Stimulated activated CD4-positive, alpha-beta T cell treated with anti-CD3 and anti-CD28 coated beads, Interleukin-2, amount 100 ng/mL, for 4 hours (primary cell): ENCODE measurements around the gene ZNF554.
"Not testable (repeated sequence)": the region's sequence is repeated elsewhere in the genome, so short reads cannot be mapped to it uniquely, and the experiment has no call there.

Source experiments
- DNase-seq: peaks from one replicate; pipeline ENCODE4 v3.0.0-alpha.2; 2020; ENCODE audit warnings: low read depth

The ZNF554 gene

DNA sequence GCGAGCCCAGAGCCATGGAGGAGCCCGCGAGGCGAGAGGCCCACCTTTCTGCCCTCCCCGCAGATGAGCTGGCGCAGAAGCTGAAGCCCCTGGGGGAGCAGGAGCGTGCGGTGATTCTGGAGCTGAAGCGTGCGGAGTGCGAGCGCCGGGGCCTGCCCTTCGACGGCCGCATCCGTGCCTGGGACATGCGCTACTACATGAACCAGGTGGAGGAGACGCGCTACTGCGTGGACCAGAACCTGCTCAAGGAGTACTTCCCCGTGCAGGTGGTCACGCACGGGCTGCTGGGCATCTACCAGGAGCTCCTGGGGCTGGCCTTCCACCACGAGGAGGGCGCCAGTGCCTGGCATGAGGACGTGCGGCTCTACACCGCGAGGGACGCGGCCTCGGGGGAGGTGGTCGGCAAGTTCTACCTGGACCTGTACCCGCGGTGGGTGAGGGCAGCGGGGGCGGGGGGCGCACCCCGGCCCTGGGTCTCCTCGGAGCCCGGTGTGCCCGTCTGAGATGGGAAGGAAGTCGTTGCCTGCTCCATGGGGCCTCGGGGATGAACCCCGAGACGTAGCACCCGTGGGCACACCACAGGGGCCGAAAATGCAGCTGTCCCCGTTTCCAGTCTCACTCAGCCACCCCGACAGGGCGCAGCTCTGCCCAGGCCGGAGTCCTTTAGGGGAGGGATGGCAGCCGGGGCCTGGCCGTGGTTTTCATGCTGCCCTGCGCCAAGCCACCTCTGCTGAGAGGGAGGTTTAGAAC is 12.1 kb upstream of the ZNF554 start:
- no peak for DNase-seq

DNA sequence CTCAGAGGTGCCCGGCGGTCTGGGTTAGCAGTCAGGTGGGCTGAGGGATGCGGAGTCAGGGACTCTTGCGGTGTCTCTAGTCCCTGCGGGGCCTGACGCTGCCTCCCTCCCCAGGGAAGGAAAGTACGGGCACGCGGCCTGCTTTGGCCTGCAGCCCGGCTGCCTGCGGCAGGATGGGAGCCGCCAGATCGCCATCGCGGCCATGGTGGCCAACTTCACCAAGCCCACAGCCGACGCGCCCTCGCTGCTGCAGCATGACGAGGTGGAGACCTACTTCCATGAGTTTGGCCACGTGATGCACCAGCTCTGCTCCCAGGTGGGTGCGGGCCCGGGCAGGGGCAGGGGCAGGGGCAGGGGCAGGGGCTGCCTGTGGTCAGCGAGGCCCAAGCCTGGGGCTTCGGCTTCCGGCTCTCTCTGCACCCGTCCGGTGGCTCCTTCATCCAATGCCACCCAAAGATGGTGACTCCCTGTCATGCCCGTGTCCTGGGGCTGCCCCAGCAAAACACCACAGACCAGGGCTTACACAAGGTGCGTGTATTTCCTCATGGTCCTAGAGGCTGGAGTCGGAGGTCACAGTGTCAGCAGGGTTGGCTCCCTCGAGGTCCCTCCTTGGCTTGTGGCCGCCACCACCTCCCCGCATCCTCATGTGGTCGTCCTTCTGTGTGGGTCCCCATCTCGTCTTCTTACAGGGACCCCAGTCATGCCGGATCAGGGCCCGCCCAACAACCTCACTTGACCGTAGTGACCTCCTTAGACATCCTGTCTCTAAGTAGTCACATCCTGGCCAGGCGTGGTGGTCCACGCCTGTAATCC is 11.3 kb upstream of the ZNF554 start:
- no peak for DNase-seq

DNA sequence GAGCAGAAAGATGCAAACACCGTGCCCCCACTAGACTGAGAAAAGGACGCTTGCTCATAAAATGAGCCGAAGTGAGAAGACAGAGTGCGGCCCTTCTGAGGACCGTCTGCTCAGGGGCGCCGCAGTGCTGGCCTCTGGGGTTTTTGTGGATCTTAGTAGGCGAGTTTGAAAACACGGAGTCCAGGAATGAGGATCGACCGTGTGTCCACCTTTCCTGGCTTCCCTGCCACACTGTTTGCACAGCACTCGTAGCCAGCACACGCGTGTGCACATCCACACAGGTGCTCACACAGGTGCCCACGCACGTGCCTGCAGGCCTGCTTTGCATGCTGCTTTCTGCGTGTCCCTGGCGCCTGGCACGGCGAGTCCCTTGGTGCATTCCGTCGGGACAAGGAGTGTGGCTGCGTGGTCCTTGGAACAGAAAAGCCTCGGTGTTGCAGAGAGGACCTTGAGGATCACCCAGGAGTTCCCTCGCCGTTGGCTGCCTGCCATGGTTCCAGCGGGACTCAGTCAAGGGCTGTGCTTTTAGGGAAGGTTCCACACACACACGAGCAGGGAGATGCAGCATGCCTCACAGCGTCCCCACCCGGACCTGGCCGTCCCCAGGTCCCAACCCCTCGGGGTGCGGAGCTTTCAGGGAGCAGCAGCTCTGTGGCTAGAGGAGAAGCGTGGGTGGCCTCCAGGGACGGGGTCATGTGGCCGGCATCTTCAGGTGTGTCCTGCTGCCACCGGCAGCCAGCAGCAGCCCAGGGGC is 10.1 kb upstream of the ZNF554 start:
- no peak for DNase-seq

DNA sequence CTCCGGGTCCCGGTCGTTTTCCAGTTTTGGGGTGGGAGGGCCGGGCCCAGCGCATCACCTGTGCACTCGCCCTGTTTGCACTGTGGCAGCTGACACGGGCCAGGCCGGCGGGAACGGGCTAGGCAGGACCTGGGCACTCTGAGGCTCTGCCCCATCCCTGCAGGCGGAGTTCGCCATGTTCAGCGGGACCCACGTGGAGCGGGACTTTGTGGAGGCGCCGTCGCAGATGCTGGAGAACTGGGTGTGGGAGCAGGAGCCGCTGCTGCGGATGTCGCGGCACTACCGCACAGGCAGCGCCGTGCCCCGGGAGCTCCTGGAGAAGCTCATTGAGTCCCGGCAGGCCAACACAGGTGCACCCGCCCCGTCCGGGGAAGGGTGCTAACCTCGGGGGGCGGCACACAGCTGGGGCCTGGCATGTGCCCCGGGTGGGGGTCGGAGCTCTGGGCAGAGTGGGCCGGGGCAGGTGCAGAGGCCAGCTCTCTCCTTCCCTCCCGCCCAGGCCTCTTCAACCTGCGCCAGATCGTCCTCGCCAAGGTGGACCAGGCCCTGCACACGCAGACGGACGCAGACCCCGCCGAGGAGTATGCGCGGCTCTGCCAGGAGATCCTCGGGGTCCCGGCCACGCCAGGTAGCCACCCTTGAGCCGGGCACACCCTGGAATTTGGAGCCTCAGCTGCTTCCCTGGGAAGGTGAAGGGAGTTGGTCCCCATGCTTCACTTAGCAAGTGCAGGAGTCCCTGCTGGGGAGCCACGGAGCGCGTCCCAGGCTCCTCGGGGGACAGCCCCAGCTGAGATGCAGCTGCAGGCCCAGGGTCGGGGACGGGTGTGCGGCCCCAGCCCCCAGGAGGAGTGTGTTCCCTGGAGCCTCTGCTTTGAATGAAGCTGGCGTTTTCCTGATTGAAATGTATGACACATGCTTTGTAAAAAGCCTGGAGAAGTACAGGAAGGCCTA is 9.3 kb upstream of the ZNF554 start:
- DNase-seq: no peak

DNA sequence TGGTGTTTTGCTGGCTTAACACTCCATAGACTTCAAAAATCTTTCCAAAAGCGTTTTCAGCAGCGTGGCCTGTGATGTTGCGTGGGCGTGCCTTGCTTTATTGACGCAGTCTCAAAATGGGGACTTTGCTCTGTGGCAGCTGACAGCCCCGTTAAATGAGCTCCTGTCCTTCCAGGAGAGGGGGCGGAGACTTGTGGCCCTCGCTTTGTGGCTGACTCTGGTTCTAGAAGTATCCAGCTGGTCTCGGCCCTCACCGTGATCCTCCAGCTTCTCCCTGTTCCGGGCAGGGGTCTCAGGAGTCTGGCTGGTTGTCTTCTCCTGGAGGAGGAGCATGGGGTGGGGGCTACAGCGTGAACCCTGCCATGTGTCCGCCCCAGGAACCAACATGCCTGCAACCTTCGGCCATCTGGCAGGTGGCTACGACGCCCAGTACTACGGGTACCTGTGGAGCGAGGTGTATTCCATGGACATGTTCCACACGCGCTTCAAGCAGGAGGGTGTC is 8.4 kb upstream of the ZNF554 start:
- no peak for DNase-seq

DNA sequence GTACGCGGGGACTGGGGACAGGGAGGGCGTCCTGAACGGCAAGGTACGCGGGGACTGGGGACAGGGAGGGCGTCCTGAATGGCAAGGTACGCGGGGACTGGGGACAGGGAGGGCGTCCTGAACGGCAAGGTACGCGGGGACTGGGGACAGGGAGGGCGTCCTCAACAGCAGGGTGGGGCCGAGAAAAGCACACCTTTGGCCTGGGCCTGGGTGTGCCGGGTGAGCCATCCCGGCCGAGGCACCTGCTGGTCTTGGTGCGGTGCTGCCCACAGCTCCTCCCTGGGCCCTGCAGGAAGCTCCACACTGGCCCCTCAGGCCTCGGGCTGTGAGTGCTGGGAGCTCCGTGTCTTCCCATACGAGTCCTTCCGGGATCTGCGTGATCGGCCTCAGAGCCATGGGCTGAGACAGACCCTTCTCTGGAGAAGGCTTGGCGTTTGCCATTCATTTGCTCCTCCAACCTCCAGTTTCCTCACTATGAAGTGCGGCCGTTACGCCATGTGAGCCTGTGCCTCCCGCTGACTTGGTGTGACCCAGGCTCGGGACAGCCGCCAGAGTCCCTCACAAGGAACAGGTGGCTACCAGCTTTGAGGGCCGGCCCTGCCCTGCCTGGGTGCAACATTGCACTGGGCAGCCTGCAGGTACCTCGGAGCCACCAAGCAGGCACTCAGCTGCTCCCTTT is 7.8 kb upstream of the ZNF554 start:
- no peak for DNase-seq

DNA sequence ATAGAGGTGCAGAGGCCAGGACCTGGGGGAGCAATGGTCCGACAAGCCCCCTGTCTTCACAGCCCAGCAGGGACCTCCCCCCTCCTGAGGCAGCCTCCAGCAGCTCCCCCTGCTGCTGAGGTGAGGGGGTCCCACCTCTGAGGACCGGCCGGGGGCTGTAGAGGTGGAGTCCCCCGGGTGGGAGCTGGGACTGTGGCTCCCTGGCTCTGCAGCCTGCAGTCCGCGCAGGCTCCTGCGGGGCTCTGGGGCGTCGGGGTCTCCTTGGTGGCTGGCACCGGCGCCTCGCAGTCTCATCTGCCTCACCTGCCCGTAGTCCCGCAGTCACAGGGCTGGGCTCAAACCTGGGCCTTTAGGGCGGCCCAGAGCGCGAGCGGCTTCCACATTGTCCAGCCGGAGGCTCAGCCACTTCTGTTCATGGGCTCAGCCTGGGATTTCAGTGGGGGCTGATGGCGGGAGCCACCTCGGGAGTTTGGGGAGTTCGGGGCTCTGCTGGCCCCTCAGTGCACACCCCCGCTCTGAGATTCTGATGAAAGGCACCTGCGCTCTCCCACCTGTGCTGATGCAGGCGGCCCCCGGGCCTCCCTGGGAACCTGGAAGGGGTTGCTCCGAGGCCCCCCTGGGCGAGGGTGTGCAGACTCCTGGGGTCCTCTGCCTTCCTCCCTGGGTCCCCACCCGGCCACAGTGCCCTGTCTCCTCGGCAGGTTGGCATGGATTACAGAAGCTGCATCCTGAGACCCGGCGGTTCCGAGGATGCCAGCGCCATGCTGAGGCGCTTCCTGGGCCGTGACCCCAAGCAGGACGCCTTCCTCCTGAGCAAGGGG is 7.0 kb upstream of the ZNF554 start:
- no peak for DNase-seq

DNA sequence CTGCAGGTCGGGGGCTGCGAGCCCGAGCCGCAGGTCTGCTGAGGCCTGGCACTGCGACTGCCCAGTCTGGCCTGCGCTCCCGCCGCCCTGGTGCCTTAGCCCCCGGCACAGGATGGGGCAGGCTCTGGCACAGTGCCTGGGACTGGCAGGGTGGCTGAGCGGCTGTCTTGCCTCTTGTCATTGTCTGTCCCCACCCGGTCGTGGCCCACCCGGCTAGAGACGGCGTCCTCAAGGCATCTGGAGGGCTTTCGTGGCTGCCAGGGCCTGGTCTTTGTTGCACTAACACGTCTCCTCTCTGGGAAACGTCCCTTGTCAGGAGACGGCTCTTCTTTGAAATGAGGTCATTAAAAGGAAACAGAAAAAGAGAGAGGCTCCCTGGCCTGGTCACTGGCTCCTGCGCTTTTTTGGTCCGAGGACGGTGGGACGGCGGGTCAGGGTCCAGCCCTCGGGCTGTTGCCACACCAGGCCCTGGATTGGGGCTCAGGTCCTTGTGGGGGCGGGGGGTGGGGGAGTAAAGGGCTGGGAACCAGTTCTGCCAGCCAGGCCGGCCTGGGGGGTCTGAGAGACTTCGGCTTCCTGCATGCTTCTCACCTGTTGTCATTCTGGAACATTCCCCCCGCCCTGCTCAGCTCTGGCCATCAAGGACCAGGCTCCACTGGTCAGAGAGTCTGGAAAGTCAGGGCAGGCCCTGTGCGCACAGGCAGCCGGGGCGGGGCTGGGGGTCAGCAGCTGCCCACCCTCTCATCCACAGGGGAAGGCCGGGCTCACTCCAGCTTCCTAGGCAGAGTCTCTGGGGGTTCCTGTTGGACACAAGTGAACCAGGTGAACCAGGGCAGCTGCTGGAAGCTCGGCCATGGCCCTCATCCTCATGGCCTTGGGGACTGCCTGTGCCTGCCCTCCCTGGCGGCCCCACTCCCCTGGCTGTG is 6.2 kb upstream of the ZNF554 start:
- no peak for DNase-seq

DNA sequence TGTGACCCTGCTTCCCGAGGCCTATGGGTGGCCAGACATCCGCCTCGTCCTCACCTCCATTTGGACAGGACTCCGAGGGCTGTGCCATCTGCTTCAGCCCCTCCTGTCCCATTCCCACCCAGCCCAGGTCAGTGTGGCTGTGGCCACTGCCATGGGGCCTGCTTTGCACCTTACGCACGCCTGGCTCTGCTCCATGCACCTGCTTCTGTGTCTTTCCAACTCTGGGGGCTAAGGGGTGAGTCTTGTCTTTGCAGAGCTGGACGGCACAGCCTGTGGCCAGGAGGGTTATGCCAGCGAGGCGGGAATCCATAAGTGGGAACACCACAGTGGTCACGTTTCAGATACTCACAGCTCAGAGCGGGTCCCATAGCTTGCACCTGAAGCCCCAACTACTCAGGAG is 5.2 kb upstream of the ZNF554 start:
- DNase-seq: no peak

DNA sequence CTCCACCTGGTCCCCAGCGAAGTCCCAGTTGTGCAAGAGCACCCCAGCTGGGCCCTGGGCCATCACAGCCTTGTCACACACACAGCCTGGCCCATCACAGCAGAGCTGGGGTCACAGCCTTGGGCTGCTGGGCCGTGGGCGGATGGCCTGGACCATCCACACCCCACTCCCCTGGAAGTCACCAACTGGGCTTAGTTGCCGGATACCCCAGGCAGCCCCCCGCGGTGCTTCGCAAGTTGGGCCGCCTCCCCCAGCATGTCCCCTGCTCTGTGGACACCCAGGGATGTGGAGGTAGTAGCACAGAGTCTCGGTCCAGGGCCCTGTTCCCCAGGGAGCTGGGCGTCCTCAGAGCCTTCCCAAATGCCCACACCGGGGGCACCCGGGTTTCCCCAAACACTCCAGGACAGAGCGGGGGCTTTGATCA is 4.5 kb upstream of the ZNF554 start:
- no peak for DNase-seq

DNA sequence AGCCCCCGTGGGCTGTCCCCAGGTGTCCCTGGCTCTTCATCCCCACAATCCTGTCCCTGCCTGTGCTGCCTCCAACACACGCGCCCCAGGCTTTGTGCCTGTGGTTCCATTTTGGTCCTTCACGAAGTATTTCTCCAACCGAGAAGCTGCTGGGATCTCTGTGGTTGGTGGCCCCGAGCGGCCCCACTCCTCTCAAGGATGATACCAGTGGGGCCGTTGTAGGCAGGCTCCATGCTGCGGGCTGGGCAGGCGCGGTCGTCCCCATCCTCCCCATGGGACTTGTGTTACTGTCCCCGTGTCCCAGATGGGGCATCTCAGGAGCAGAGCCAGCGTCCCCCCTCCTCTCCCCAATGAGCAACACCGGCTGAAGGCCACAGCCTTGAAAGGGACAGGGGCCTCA is 3.7 kb upstream of the ZNF554 start:
- no peak for DNase-seq

DNA sequence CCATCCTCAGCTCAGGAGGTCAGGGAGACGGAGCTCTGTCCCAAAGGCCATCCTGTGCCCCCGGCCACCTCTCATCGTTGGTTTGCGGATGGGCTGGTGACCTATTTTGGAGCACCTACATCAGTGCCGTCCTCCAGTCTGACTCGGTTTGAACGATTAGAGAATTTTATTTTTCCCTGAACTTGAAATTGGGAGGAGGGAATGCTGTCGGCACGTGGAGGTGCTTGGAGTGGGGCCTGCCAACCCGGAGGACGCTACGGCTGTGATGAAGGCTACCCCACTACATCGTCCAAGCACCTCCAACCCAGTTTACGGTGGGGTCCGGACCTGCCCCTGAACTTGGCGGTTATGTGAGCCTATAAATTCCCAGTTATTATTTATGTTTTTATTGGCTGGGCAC is 3.0 kb upstream of the ZNF554 start:
- no peak for DNase-seq

DNA sequence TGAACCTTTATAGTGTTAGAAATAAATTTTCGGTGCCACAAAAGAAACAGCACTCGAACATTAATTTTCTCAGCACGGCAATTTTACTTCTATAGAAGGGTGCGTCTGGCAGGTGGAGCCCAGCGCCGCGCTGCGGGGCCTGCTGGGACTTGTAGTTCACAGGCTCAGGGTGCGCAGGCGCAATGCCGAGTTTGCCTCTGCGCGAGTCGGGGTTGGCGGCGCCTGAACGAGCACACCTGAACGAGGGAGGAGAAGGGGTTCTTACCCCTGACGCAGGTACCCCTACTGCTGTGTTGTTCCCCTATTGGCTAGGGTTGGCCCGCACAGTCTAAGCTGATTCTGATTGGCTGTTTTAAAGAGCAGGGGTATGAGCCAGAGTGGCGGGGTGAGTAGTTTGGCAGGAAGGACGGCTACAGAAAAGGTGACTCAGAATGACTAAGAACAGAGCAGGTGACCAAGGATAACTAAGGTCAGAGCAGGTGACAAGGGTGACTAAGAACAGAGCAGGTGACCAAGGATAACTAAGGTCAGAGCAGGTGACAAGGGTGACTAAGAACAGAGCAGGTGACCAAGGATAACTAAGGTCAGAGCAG is 2.3 kb upstream of the ZNF554 start:
- not testable (repeated sequence) for DNase-seq

DNA sequence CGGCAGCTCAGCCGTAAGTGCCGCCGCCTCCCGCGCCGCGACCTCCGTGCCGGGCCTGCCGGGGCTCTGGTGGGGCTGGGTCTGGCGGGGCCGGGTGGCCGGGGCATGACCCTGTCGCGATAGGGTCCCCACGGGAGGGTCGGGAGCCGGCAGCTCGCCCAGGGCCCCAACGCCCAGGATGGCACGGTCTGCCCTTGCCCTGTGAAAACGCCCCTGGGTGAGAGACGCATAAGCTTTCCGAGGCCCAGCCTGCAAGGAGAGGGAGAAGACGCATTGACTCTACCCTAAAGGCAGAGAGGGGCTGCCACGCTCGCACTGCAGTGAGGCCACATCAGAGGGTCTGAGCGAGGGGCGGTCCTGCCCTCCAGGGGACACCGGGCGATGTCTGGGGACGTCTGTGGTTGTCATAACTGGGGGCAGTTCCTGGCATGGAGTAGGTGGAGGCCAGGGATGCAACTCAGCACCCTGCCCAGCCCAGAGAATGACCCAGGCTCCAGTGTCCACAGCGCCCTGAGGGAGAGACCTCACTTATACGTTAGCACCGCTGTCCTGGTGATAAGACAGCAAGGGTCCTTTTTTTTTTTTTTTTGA is 539 bp downstream of the ZNF554 start:
- no peak for DNase-seq

DNA sequence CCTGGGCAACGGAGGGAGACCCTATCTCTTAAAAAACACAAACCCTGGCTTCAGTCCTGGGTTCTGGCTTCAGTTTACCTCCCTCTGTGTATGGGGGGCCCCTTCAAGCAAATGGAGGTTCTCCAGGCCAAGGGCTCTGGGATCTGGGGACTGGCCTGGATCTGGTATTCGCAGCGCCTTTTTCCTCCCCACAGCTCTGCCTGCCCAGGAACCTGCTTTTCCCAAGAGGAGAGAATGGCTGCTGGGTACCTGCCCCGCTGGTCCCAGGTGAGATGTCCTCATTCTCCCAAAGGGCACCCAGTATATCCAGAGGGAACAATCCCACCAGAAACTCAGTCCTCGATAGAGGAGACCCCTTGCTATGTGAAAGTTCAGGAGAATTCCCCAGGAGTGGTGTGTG is 3.2 kb downstream of the ZNF554 start:
- no peak for DNase-seq

DNA sequence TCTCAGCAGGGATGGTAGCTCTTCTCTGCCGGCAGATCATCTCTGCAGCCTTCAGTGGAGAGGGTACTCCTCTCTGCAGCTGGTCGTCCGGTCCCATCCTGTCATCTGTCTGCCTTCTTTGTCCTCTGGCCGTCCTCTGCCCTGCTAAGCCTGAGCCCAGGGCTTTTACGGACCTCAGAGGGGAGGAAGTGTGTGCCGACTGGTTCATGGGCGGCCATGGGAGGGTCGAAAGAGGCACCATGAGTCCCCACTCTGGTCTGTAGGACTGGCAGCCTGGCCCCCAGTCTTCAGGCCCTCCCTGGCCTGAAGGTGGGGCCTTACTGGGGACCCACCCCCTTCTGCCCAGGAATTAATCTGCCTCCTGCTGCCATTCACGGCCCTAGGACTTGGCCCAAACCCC is 4.0 kb downstream of the ZNF554 start:
- DNase-seq: no peak

DNA sequence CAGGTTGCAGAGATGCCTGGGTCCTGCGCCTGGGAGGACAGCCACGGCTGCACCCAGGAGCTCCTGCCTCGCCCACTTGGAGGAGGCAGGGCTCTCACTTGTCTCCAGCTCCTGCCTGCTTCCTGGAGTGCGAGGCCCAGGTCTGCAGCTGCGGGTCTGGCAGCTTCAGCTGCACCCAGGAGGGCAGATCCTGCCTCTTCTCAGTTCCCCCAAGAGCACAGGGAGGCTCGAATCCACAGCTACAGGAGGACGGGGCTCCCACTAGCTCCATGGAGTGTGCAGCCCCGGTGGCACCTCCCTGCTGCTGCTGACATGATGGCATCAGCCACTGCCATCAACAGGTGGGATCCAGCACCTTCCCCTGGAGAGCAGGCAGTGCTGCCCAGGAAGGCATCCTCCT is 4.5 kb downstream of the ZNF554 start:
- no peak for DNase-seq

DNA sequence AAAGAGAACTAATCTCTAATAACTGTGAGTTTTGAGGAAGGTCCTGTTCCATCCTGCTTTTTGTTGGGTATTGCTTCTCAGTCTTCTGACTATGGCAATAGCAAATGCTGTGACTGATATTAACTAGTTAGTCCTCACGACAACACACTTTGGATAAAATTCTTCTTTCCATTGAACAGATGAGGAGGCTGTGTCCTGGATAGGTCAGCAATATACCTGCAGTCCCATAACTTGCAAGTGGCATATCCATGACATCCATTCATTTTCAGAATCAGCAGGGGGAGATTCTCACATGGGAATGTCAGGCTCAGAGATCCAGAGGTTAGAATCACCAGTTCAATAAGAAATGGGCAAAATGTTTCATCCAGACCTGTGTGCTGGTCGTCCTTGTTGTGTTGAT is 7.4 kb downstream of the ZNF554 start:
- no peak for DNase-seq
